Measurements from ENCODE around the gene ETFA.
"Not testable (repeated sequence)": the region's sequence is repeated elsewhere in the genome, so short reads cannot be mapped to it uniquely, and the experiment has no call there.

ETFA gene

DNA sequence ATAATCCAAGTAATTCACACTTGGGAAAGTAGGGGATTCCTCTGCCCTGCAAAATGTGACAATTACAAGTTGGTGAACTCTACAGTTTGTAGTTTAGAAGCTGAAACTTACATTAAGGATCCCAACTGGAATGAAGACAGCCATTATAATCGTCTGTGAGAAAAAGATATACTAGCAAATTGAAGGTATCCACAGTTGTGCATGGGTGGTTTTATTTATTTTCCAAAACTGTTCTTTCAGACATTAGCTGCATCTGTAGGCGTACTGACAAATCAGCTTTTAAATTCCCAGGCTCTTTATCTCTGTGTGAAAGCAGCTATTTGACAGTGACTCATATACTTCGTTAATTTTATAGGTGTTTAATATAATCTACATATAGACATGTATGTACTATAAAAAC, 12.8 kb upstream of the ETFA start:
- DNase-seq, result no peak

- DNase-seq, result no peak
Measured at GRCh38 chr15:76321602-76322001, 10.3 kb upstream of the ETFA start.

DNA sequence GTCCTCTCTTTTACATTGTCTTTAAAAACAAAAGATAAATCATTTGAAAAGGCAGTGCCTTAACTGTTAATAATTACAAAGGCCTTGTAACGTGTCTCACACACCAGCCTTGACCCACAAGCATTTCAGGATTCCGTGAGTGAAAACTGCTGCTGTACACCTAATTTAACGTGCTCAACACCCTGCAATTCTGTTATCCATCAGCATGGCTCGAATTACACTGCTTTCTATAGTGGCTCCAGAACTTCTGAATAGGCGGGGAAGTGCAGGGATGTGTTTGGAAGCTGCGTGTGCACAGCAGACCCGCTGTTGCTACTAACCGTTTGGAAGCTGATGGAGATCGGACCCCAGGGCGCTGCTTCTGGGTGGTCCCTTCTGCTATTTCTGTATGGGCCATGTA, 9.9 kb upstream of the ETFA start:
- DNase-seq, result no peak

DNA sequence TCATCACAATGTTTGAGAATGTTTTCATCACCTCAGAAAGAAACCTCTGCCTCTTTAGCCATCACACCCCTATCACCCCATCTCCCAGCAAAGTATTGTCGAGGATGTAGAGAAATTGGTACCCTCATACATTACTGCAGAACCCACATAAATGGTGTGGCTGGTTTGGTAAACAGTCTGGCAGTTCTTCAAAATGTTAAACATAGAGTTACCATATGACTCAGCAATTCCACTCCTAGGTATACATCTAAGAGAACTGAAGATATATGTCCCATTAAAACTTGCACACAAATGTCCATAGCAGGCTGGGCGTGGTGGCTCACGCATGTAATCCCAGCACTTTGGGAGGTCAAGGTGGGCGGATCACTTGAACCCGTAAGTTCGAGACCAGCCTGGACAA, 8.7 kb upstream of the ETFA start:
- DNase-seq, result no peak

DNA sequence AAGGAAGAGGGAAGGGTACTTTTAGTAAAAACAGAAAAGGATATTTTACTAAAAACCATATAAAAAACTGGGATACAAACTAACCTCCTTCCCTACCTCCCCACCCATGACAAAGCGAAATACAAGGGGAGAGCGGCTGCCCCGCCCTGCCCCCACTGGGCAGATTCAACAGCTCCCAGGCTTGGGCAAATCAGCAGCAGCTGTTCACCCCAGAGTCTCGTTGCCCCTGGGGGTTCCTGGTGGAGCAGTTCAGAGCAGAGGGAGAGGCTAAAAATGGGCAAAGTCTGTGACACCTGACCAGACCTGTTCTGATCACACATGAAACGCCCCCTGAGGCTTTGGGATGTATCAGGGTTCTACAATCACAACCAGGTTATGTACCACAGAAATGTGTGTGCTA, 2.5 kb upstream of the ETFA start:
- no peak for DNase-seq

- not testable (repeated sequence) for DNase-seq
Measured at GRCh38 chr15:76313175-76313567, 1.9 kb upstream of the ETFA start.

- DNase-seq, result no peak
Measured at GRCh38 chr15:76312540-76313174, 1.4 kb upstream of the ETFA start.

DNA sequence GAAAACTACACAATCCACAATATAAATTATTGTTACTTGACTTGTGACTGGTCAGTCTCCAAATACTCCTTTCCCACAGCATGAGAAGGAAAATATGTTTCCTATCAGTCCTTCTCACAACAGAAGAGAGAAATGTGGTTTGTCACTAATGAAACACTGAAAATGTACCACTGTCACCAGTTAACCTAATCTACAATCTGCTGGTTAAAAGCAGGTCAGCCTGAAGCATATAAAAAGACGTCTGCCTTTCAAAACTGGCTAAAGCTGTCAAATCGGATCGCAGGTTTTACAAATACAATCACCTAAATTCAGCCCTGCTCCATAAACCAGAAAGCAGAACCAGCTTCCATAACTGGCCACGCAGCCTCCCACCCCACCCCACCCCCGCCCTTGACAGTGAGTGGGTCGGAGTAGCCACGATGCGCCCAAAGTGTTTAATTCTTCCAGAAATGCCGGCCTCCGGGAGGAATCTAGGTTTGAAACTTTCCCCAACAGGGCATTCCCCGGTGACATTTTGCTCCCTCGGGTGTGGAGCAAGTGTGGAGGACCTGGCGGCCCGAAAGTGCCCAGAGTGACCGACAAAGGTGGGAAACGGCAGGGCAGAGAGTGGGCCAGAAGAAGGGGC, 682 bp downstream of the ETFA start:
- DNase-seq, result no peak

DNA sequence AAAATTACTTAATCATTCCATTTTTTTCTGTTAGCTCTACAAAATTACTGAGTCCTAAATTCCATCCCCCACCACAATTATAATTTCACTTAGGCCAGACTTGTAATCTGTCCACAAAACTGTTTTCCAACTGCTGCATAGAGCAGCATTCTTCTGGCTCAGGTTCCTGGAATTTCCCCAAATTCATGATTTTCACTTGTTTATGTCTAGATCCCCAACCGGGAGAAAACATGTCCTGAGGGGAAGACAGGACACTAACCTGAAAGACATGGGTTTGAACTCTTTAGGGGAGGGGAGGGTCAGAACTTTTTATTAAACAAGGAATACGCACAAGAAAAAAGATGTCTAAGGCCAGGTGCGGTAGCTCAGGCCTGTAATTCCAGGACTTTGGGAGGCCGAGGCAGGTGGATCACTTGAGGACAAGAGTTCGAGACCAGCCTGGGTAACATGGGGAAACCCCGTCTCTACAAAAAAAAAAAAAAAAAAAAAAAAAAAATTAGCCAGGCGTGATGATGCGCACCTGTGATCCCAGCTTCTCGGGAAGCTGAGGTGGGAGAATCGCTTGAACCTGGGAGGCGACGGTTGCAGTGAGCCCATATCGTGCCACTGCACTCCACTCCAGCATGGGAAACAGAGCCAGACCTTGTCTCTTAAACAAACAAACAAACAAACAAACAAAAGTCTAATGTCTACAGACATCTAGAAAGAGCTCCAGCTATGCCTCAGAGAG, 1.5 kb downstream of the ETFA start:
- no peak for DNase-seq

GRCh38 chr15:76303909-76304308, 7.4 kb downstream of the ETFA start:
- no peak for DNase-seq

- DNase-seq, result no peak
Measured at GRCh38 chr15:76299786-76300185, 11.5 kb downstream of the ETFA start.

DNA sequence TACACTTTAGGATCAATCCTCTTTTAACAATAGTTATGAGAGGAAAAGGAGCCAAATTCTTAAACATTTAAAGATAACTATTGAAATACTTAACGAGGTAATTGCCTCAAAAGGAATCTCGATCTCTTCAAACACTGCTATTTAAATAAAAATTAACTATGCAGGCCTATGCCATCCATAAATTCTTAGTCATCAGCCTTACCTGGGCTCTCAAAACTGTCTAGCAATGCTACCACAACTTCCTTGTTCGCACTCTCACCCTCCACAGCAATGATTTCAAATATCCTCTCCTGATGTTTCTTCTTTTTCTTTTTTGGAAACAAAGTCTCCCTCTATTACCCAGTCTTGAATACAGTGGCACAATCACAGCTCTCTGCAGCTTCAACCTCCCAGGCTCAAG, 12.3 kb downstream of the ETFA start:
- DNase-seq, result no peak

- DNase-seq, result not testable (repeated sequence)
Measured at GRCh38 chr15:76297951-76298350, 13.3 kb downstream of the ETFA start.

GRCh38 chr15:76296849-76297248, 14.4 kb downstream of the ETFA start:
- DNase-seq, result no peak

GRCh38 chr15:76294463-76294862, 16.8 kb downstream of the ETFA start:
- DNase-seq, result not testable (repeated sequence)

GRCh38 chr15:76293361-76293760, 17.9 kb downstream of the ETFA start:
- DNase-seq, result no peak

- DNase-seq, result no peak
Measured at GRCh38 chr15:76289582-76289981, 21.7 kb downstream of the ETFA start.

DNA sequence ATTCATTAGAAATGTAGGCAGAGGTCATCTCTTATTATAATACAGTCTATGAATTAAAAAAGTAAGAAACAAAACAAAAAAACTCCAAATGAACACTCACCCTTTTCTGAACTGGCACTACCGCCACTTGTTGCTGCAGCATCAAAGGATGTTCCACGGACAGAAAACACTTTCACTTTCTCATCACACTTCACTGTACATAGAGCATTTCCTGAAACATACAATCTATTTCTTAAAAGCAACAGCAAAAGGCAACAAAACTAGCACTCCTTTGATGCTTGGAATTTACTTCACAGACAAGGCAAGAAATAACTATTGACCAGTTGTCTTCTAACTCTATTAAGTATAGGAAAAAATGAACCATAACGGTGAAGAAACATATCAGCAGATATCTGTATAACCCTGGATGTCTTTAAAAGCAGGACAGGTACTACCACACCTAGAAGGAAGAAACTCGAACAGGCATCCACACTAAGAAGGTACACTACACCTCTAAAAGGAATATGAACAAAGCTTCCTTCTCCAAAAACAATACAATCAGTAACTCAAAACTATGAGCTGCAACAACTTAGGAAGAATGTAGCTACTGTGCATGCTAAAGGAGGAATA, 24.9 kb downstream of the ETFA start:
- no peak for DNase-seq

DNA sequence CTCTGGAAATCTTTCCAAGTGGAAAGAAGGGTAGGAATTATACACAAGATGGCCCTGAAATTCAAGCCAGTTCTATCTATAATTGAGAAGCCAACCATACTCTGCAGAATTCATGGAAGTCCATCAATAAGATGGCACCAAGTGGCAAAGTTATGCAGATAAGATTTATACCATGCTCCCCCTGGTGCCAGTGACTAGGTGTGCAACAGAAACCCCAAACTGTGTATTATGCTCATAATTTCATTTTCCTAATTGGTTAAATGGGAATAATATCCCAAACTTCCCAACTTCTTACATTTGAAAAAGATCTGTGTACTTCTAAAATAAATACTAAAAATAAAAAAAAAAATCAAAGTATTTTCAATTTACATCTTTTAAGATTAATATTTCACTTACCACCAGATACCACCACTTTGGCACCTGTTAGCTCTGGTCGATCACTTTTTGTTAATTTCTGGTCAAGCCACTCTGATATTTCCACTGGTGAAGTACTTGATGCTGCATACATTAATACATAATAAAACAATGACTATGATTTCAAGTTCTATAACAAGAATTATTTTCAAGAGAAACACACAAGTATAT, 25.9 kb downstream of the ETFA start:
- no peak for DNase-seq

- no peak for DNase-seq
Measured at GRCh38 chr15:76282465-76282864, 28.8 kb downstream of the ETFA start.

- DNase-seq, result no peak
Measured at GRCh38 chr15:76278651-76279050, 32.6 kb downstream of the ETFA start.

DNA sequence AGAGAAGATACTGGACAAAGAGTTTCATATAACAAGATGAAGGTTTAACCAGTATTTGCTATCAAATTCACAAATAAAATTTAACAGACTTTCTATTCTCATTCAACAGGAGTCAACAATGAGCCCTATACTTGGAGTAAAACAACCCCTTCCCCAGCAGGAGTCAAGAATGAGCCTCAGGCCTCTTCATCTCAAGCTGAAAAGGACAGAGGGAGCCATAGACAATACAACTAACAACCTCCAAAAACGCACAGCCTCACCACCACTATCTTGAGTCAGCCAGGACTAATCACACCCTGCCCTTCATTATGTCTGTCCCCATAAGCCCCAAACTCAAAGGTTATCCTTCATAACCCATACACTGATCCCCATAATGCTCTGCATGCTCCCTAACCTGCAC, 36.4 kb downstream of the ETFA start:
- DNase-seq, result no peak

DNA sequence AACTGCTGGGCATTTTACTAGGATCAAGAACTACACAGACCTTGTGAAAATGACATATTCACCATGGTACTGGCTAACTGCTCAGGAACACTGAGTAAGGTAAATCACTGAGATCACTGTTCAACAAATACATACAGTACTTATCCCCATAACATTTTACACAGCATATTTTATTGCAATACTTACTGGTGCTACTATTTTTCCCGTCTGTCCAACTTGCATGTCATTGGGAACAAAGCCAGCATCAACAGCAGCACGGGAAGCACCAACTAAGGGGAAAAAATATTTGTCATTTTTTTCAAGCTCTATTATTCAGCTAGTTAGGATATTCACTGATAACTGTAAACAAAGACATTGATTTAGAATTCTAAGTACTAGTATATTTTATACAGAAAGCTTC, 37.0 kb downstream of the ETFA start:
- no peak for DNase-seq

DNA sequence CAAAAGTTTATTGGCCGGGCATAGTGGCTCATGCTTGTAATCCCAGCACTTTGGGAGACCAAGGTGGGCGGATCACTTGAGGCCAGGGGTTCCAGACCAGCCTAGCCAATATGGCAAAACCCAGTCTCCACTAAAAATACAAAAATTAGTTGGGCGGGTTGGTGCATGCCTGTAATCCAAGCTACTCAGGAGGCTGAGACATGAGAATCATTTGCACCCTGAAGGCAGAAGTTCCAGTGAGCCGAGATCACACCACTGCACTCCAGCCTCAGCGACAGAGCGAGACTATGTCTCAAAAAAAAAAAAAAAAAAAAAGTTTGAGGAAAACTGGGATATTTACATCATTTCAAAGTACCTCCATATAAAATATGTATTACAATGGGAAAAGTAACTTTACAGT, 40.4 kb downstream of the ETFA start:
- no peak for DNase-seq
